ENCODE data around the gene TRIM36. TPM values are rescaled to one million over a fixed set of nuclear protein-coding genes. Genes with fewer than 3 reads are reported as not detected.

The TRIM36 gene, protein sequence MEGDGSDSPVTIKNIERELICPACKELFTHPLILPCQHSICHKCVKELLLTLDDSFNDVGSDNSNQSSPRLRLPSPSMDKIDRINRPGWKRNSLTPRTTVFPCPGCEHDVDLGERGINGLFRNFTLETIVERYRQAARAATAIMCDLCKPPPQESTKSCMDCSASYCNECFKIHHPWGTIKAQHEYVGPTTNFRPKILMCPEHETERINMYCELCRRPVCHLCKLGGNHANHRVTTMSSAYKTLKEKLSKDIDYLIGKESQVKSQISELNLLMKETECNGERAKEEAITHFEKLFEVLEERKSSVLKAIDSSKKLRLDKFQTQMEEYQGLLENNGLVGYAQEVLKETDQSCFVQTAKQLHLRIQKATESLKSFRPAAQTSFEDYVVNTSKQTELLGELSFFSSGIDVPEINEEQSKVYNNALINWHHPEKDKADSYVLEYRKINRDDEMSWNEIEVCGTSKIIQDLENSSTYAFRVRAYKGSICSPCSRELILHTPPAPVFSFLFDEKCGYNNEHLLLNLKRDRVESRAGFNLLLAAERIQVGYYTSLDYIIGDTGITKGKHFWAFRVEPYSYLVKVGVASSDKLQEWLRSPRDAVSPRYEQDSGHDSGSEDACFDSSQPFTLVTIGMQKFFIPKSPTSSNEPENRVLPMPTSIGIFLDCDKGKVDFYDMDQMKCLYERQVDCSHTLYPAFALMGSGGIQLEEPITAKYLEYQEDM
- total RNA-seq, result 0.32 TPM in 1 of 2 replicates, not detected in the other

DNA sequence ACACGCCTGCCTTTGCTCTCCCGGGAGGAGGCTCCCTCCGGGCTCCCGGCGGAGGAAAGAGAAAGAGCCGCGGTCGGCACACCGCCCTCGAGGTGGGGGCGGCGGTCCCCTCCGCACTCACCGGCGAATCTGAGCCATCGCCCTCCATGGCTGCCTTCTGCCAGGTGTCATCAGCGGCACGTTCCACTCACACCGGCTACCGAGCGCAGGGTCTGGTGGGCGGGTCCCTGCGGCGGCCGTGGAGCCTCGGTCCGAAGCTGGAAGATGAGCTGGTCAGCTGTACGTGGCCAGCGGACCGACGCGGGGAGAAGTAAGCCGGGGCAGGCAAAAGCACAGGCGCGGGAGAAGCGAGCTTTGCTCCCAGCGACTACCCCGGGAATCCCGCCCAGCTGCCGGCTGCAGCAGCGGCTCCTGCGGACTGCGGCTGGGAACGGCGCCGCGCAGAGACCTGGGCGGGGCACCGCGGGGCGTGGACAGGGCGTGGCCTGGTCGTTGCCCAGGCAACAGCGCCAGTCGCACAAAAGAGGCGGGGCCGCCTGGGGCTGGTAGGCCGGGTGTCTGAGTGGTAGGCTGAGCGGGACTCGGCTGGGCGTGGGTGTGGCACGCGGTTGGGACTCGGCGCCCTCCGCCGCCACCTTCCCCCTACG, at the start of gene TRIM36:
TSS of gene TRIM36 (minus strand) at position 422 of the 647 bp plus-strand sequence. CDS start at position 148, 274 bp downstream.

Other genes starting within 250 kb of the TRIM36 start
- 4.2 and 7.2 TPM in 2 replicates for gene PGGT1B, start 93.0 kb upstream of the TRIM36 start, total RNA-seq
- 2.1 and 2.2 TPM in 2 replicates for gene CCDC112, start 126.7 kb upstream of the TRIM36 start, total RNA-seq